ENCODE data around the gene OLFM1.

DNA sequence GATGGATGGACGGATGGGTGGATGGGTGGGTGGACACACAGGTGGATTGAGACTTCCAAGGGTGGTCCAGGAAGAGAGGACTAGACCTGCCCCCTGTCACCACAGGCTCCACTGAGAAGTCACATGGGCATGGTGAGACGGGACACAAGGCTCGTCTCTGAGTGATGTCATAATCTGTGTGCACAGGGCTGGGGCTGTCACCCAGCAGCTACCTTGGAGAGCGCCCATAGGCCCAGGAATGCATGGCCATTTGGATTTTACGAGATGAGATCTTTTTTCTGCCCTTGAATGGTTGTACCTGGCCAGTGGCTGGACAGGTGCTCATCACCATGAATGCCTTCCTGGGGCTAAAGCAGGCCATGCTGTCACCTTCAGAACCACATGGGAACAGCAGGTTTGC lies 3.1 kb downstream of the OLFM1 start:
- TF ChIP-seq POLR2A (IDR thresholded peaks at IDR 0.05) = no peak
- no peak for TF ChIP-seq CTCF (IDR thresholded peaks at IDR 0.05)

Data from lower leg skin (tissue), 3 donors.